SK-N-SH treated with all-trans-retinoic acid at 6 μM for 48 hours (cell line): ENCODE data around the gene TTBK1.

Source experiments
- ATAC-seq: fragments of 200-7000 bp; cut with Tn5 transposase; 3 replicates; pipeline ENCODE4 v1.9.1; 2020; ENCODE audit warnings: mild to moderate bottlenecking, moderate library complexity
- ARNTL ChIP-seq: fragments of 450-650 bp; formaldehyde crosslinking; IDR thresholded peaks from 2 replicates; pipeline ENCODE4 v1.5.0; 2020; ENCODE audit warnings: low read depth, mild to moderate bottlenecking, moderate library complexity, borderline replicate concordance
- BACH2 ChIP-seq: fragments of 250-450 bp; sonication (Bioruptor Pico); IDR thresholded peaks from 2 replicates; pipeline ENCODE4 v1.9.0; 2021; ENCODE audit warnings: mild to moderate bottlenecking, borderline replicate concordance
- ESRRG ChIP-seq: fragments of 250-450 bp; sonication (Bioruptor Pico); IDR thresholded peaks from 2 replicates; pipeline ENCODE4 v1.6.1; 2021; ENCODE audit warnings: mild to moderate bottlenecking
- GLIS3 ChIP-seq: fragments of 250-450 bp; sonication (Bioruptor Pico); IDR thresholded peaks from 2 replicates; pipeline ENCODE4 v1.5.0; 2020; ENCODE audit warnings: mild to moderate bottlenecking, moderate library complexity
- OSR1 ChIP-seq: fragments of 250-450 bp; sonication (Bioruptor Pico); IDR thresholded peaks from 2 replicates; pipeline ENCODE4 v1.8.0; 2022; ENCODE audit warnings: moderate library complexity, mild to moderate bottlenecking, inconsistent platforms
- PPARA ChIP-seq: fragments of 250-450 bp; sonication (Bioruptor Pico); IDR thresholded peaks from 2 replicates; pipeline ENCODE4 v1.5.0; 2020; ENCODE audit warnings: mild to moderate bottlenecking, borderline replicate concordance
- RARB ChIP-seq: fragments of 250-450 bp; sonication (Bioruptor Pico); IDR thresholded peaks from 2 replicates; pipeline ENCODE4 v1.8.0; 2021; ENCODE audit warnings: mild to moderate bottlenecking, moderate library complexity
- SNAI2 ChIP-seq: fragments of 250-450 bp; sonication (Bioruptor Pico); IDR thresholded peaks from 2 replicates; pipeline ENCODE4 v1.5.0; 2020; ENCODE audit warnings: mild to moderate bottlenecking, moderate library complexity
- TCF4 ChIP-seq: fragments of 250-450 bp; sonication (Bioruptor Pico); IDR thresholded peaks from 2 replicates; pipeline ENCODE4 v1.8.0; 2021; ENCODE audit warnings: mild to moderate bottlenecking, moderate library complexity, borderline replicate concordance
- TOX ChIP-seq: fragments of 250-450 bp; sonication (Bioruptor Pico); IDR thresholded peaks from 2 replicates; pipeline ENCODE4 v1.8.0; 2021; ENCODE audit warnings: mild to moderate bottlenecking, moderate library complexity, borderline replicate concordance
- ZC3H10 ChIP-seq: fragments of 250-450 bp; sonication (Bioruptor Pico); IDR thresholded peaks from 2 replicates; pipeline ENCODE4 v1.5.1; 2021; ENCODE audit warnings: mild to moderate bottlenecking, moderate library complexity
- ZFP3 ChIP-seq: fragments of 250-450 bp; sonication (Bioruptor Pico); IDR thresholded peaks from 2 replicates; pipeline ENCODE4 v1.5.0; 2020; ENCODE audit warnings: mild to moderate bottlenecking, moderate library complexity
- ZFP30 ChIP-seq: fragments of 450-650 bp; formaldehyde crosslinking; IDR thresholded peaks from 2 replicates; pipeline ENCODE4 v1.5.0; 2022; ENCODE audit warnings: mild to moderate bottlenecking, moderate library complexity
- ZNF70 ChIP-seq: fragments of 450-650 bp; formaldehyde crosslinking; IDR thresholded peaks from 2 replicates; pipeline ENCODE4 v1.5.0; 2020; ENCODE audit warnings: mild to moderate bottlenecking, moderate library complexity
- ZNF8 ChIP-seq: fragments of 450-650 bp; formaldehyde crosslinking; IDR thresholded peaks from 2 replicates; pipeline ENCODE4 v1.5.0; 2020; ENCODE audit warnings: mild to moderate bottlenecking, moderate library complexity
- TF ChIP-seq, protein P1 (sequence below): fragments of 250-450 bp; sonication (Bioruptor Pico); IDR thresholded peaks from 2 replicates; pipeline ENCODE4 v1.8.0; 2020; ENCODE audit warnings: mild to moderate bottlenecking, moderate library complexity, borderline replicate concordance
- TF ChIP-seq, protein P2 (sequence below): fragments of 250-450 bp; sonication (Bioruptor Pico); IDR thresholded peaks from 2 replicates; pipeline ENCODE4 v1.8.0; 2021; ENCODE audit warnings: low read depth, mild to moderate bottlenecking, moderate library complexity, borderline replicate concordance
- TF ChIP-seq, protein P3 (sequence below): fragments of 250-450 bp; sonication (Bioruptor Pico); IDR thresholded peaks from 2 replicates; pipeline ENCODE4 v1.5.1; 2021; ENCODE audit warnings: mild to moderate bottlenecking, moderate library complexity
- TF ChIP-seq, protein P4 (sequence below): fragments of 250-450 bp; sonication (Bioruptor Pico); IDR thresholded peaks from 2 replicates; pipeline ENCODE4 v1.5.1; 2020; ENCODE audit warnings: low read depth, mild to moderate bottlenecking, moderate library complexity

Gene TTBK1

DNA sequence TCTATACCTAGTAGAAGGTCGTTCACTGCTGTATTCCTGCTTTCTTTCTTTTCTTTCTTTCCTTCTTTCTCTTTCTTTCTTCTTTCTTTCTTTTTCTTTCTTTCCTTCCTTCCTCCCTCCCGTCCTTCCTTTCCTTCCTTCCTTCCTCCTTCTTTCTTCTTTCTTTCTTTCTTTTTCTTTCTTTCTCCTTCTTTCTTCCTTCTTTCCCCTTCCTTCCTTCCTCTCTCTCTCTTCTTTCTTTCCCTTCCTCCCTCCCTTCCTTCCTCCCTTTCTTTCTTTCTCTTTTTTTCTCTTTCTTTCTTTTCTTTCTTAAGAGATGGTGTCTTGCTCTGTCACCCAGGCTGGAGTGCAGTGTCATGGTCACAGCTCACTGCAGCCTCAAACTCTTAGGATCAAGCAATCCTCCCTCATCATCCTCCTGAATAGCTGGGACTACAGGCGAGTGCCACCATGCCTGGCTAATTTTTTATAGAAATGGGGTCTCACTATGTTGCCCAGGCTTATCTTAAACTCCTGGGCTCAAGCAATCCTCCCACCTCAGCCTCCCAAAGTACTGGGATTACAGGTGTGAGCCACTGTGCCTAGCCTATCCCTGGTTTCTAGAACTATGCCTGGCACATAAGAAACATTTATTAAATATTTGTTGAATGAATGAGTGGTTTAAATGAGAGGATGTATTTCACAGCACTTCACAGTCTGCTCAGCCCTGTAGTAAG, 11.4 kb upstream of the TTBK1 start:
- no peak for ATAC-seq
- TF ChIP-seq, protein P1, sequence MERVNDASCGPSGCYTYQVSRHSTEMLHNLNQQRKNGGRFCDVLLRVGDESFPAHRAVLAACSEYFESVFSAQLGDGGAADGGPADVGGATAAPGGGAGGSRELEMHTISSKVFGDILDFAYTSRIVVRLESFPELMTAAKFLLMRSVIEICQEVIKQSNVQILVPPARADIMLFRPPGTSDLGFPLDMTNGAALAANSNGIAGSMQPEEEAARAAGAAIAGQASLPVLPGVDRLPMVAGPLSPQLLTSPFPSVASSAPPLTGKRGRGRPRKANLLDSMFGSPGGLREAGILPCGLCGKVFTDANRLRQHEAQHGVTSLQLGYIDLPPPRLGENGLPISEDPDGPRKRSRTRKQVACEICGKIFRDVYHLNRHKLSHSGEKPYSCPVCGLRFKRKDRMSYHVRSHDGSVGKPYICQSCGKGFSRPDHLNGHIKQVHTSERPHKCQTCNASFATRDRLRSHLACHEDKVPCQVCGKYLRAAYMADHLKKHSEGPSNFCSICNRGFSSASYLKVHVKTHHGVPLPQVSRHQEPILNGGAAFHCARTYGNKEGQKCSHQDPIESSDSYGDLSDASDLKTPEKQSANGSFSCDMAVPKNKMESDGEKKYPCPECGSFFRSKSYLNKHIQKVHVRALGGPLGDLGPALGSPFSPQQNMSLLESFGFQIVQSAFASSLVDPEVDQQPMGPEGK (CRISPR knock-in tag), result no peak
- TF ChIP-seq GLIS3, result no peak
- no peak for TF ChIP-seq ARNTL
- no peak for TF ChIP-seq BACH2 (CRISPR knock-in tag)
- TF ChIP-seq ZNF70 (CRISPR knock-in tag), result no peak
- TF ChIP-seq, protein P2, sequence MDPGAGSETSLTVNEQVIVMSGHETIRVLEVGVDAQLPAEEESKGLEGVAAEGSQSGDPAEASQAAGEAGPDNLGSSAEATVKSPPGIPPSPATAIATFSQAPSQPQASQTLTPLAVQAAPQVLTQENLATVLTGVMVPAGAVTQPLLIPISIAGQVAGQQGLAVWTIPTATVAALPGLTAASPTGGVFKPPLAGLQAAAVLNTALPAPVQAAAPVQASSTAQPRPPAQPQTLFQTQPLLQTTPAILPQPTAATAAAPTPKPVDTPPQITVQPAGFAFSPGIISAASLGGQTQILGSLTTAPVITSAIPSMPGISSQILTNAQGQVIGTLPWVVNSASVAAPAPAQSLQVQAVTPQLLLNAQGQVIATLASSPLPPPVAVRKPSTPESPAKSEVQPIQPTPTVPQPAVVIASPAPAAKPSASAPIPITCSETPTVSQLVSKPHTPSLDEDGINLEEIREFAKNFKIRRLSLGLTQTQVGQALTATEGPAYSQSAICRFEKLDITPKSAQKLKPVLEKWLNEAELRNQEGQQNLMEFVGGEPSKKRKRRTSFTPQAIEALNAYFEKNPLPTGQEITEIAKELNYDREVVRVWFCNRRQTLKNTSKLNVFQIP (CRISPR knock-in tag), result no peak
- no peak for TF ChIP-seq ZC3H10 (CRISPR knock-in tag)
- TF ChIP-seq ZFP3 (CRISPR knock-in tag), result no peak
- TF ChIP-seq TCF4 (CRISPR knock-in tag), result no peak

DNA sequence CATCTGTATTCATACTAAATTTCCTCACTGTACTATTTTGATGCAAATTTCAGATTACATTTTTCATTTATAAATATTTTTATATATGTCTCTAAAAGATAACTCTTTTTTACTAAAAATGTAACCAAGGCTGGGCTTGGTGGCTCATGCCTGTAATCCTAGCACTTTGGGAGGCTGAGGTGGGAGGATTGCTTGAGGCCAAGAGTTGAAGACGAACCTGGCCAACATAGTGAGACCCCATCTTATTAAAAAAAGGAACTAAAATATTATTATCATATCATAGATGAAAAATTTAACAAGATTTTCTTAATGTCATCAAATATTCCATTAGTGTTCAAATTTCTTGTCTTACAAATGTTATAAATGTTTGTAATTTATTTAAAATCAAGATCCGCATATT, 7.4 kb upstream of the TTBK1 start:
- no peak for ATAC-seq
- TF ChIP-seq ESRRG, result no peak
- no peak for TF ChIP-seq ZNF70 (CRISPR knock-in tag)
- no peak for TF ChIP-seq ZFP3 (CRISPR knock-in tag)
- no peak for TF ChIP-seq PPARA (CRISPR knock-in tag)
- TF ChIP-seq TCF4 (CRISPR knock-in tag), result no peak
- TF ChIP-seq TOX (CRISPR knock-in tag), result no peak
- TF ChIP-seq OSR1, result no peak
- TF ChIP-seq, protein P3, sequence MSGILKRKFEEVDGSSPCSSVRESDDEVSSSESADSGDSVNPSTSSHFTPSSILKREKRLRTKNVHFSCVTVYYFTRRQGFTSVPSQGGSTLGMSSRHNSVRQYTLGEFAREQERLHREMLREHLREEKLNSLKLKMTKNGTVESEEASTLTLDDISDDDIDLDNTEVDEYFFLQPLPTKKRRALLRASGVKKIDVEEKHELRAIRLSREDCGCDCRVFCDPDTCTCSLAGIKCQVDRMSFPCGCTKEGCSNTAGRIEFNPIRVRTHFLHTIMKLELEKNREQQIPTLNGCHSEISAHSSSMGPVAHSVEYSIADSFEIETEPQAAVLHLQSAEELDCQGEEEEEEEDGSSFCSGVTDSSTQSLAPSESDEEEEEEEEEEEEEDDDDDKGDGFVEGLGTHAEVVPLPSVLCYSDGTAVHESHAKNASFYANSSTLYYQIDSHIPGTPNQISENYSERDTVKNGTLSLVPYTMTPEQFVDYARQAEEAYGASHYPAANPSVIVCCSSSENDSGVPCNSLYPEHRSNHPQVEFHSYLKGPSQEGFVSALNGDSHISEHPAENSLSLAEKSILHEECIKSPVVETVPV (CRISPR knock-in tag), result no peak
- TF ChIP-seq ARNTL, result no peak
- TF ChIP-seq, protein P4, sequence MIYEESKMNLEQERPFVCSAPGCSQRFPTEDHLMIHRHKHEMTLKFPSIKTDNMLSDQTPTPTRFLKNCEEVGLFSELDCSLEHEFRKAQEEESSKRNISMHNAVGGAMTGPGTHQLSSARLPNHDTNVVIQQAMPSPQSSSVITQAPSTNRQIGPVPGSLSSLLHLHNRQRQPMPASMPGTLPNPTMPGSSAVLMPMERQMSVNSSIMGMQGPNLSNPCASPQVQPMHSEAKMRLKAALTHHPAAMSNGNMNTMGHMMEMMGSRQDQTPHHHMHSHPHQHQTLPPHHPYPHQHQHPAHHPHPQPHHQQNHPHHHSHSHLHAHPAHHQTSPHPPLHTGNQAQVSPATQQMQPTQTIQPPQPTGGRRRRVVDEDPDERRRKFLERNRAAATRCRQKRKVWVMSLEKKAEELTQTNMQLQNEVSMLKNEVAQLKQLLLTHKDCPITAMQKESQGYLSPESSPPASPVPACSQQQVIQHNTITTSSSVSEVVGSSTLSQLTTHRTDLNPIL (CRISPR knock-in tag), result no peak
- TF ChIP-seq, protein P2 (CRISPR knock-in tag), result no peak
- TF ChIP-seq SNAI2 (CRISPR knock-in tag), result no peak
- TF ChIP-seq ZNF8, result no peak
- TF ChIP-seq, protein P1 (CRISPR knock-in tag), result no peak
- TF ChIP-seq BACH2 (CRISPR knock-in tag), result no peak
- TF ChIP-seq GLIS3, result no peak
- TF ChIP-seq ZFP30, result no peak
- TF ChIP-seq RARB (CRISPR knock-in tag), result no peak
- TF ChIP-seq, all 23 proteins: peak for 0

DNA sequence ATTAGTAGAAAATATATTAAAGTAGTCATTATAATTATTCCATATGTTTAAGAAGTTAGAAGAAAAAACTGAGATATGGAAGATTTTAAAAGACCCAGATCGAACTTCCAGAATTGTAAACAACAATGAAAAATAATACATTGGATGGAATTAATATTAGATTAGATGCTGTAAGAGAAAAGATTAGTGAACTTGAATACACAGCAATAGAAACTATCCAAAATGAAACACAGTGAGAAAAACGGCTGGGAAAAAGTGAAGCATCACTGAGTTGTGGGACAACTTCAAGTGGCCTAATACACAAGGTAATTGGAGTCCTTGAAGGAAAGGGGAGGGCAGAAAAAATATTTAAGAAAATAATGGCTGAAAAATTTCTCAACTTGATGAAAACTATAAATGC, 4.2 kb upstream of the TTBK1 start:
- TF ChIP-seq GLIS3, result no peak
- TF ChIP-seq ZFP30, result peak; percentile 90
- TF ChIP-seq TOX (CRISPR knock-in tag), result no peak
- ATAC-seq, result no peak
